H1 (cell line): ENCODE results near the gene KCND3. TPM values are rescaled to one million over a fixed set of nuclear protein-coding genes. Genes with fewer than 3 reads are reported as not detected.

Source experiments
- KDM1A ChIP-seq: fragments of 200-600, 300-600 bp; sonication (generic); IDR thresholded peaks from 2 replicates; pipeline ENCODE4 v1.7.1; 2016; ENCODE audit warnings: mild to moderate bottlenecking, low read length, borderline replicate concordance
- SIN3A ChIP-seq, 2 experiments: IDR thresholded peaks in 1 of 2; conservative IDR thresholded peaks in 1 of 2; 2 replicates each; pipeline ENCODE4 v1.6.1; 2011 to 2012; ENCODE audit warnings: low read length in 2 of 2, improper control_type of control experiment in 1 of 2, low read depth in 1 of 2, mild to moderate bottlenecking in 1 of 2
- SIRT6 ChIP-seq: IDR thresholded peaks from one replicate; pipeline ENCODE4 v1.7.1; 2012; ENCODE audit warnings: low read length, inconsistent platforms
- TEAD4 ChIP-seq: IDR thresholded peaks from 2 replicates; pipeline ENCODE4 v1.6.1; 2012; ENCODE audit warnings: low read depth, low read length, inconsistent platforms, mixed read lengths
- polyA plus RNA-seq, 7 experiments: library from polyadenylated mRNA; depleted of rRNA in 3 of 7; stranded (reverse) in 5 of 7; unstranded in 2 of 7; fragments of >200 nt in 5 of 7; fragments of 200-250 nt in 2 of 7; gene quantifications; 1 replicate in 5 of 7; 2 replicates in 1 of 7; 4 replicates in 1 of 7; pipeline versions ENCODE4 v1.2.1 to v1.2.3, GENCODE V29; 2011 to 2013; ENCODE audit warnings: missing spikeins in 2 of 7, mixed read lengths in 2 of 7
- total RNA-seq: library from RNA; stranded (reverse); fragmentation: NEBNext Ultra II Directional; extraction: Animal tissue kit (Norgen Biotek cat#: 25700); gene quantifications from 2 replicates; pipeline ENCODE4 v1.2.1, GENCODE V29; 2021

KCND3 gene
- total and polyA plus RNA-seq, 2 of the 8 experiments (the other 6 are each of a cell fraction or from before 2014, with no cell fraction given): 0.14 to 0.48 TPM

DNA sequence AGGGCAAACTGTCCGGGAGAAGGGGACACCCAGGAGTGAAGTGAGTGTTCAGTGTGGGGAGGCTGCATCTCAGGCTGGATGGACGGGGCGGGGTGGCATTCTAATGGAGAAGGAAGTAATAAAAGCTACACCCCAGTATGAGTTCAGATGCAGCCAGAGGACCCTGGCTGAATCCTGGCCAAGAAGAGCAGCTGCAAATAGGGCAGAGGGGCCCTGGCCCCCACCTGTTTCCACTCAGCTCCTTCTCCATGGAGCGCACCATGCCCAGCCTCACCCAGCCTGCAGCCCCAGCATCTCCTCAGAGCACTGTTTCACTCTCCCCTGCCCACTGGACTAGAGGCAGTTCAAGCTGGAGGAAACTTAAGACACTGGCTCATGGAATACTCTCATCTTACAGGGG is 46.4 kb downstream of the KCND3 start (continued):
- TF ChIP-seq SIN3A (conservative IDR thresholded peaks at IDR 0.05 in 1 of 2, IDR thresholded peaks at IDR 0.05 in 1 of 2; ENCODE audit: low read depth in 1 of 2, low read length in 2 of 2) (no peak), SIRT6 (no peak), KDM1A (no peak), TEAD4 (no peak)
